GM12878 (cell line): ENCODE results near the gene WDFY4. TPM values are rescaled to one million over a fixed set of nuclear protein-coding genes. Genes with fewer than 3 reads are reported as not detected.
A peak's percentile ranks its signal among the peaks of the same experiment; 100 is the strongest.

Experiments used
- ATAC-seq: fragments of 200-7000 bp; cut with Tn5 transposase; 3 replicates; pipeline ENCODE4 v1.9.1; 2020; ENCODE audit warnings: mild to moderate bottlenecking, moderate library complexity
- BruUV-seq: library from RNA; stranded (reverse); fragments of 400-500 nt; replicated peaks from 2 replicates; lab custom pipeline; 2021; lab: Mats Ljungman, UMichigan
- CTCF ChIA-PET: fragments of 300-600 bp; sonication (Branson Sonifier 250); formaldehyde crosslinking; extraction: SDS; loops from one replicate; lab custom pipeline; 2021; ENCODE audit warnings: inconsistent platforms; lab: Yijun Ruan, JAX
- POLR2A ChIA-PET: fragments of 350-600 bp; formaldehyde crosslinking; extraction: SDS; loops from one replicate; lab custom pipeline; 2021; ENCODE audit warnings: inconsistent platforms; lab: Charles Lee
- RAD21 ChIA-PET: fragments of 300-600 bp; sonication (Branson Sonifier 250); formaldehyde crosslinking; loops from one replicate; lab custom pipeline; 2023; ENCODE audit warnings: antibody characterized with exemption; ENCODE audit not compliant: unreplicated experiment; lab: Charles Lee
- SMC1A ChIA-PET: fragments of 300-600 bp; sonication (Branson Sonifier 250); formaldehyde crosslinking; loops from one replicate; lab custom pipeline; 2023; ENCODE audit not compliant: unreplicated experiment, uncharacterized antibody; lab: Charles Lee
- DNase-seq: peaks from one replicate; pipeline ENCODE4 v3.0.0-alpha.2; 2011; ENCODE audit warnings: low read depth, low spot score
- FAIRE-seq: peaks from 3 replicates; lab custom pipeline; 2011; peaks lifted over from hg19 to GRCh38; lab: Jason Lieb, UNC
- H2AFZ ChIP-seq: 2 replicates; pipeline ENCODE4 v1.6.0; 2011; ENCODE audit warnings: low read depth, low read length, control low read depth; ENCODE audit not compliant: control insufficient read depth
- H3K27ac ChIP-seq: 2 replicates; pipeline ENCODE4 v1.5.1; 2011; ENCODE audit warnings: control low read depth; ENCODE audit not compliant: control insufficient read depth, insufficient read depth
- H3K27me3 ChIP-seq, 2 experiments: replicated peaks in 1 of 2; 2 replicates each; pipeline versions ENCODE4 v1.6.0 to v1.6.1; 2011; ENCODE audit warnings: low read length in 1 of 2; ENCODE audit not compliant: control insufficient read depth in 2 of 2, insufficient read depth in 2 of 2
- H3K36me3 ChIP-seq, 2 experiments: 2 replicates each; pipeline ENCODE4 v1.5.1; 2011; ENCODE audit warnings: low read length in 1 of 2; ENCODE audit not compliant: control insufficient read depth in 2 of 2, insufficient read depth in 2 of 2
- H3K4me1 ChIP-seq: 2 replicates; pipeline ENCODE4 v1.6.1; 2011; ENCODE audit warnings: mild to moderate bottlenecking, low read length, moderate library complexity, mixed read lengths; ENCODE audit not compliant: control insufficient read depth, insufficient read depth
- H3K4me2 ChIP-seq: 2 replicates; pipeline ENCODE4 v1.6.0; 2011; ENCODE audit warnings: control low read depth; ENCODE audit not compliant: control insufficient read depth, insufficient read depth
- H3K4me3 ChIP-seq: fragments of 200-600 bp; sonication (generic); 2 replicates; pipeline ENCODE4 v1.5.1; 2016
- H3K79me2 ChIP-seq: 2 replicates; pipeline ENCODE4 v1.6.0; 2011; ENCODE audit warnings: low read length; ENCODE audit not compliant: control insufficient read depth, insufficient read depth
- H3K9ac ChIP-seq: 2 replicates; pipeline ENCODE4 v1.8.0; 2011; ENCODE audit warnings: low read length, control low read depth, mixed read lengths; ENCODE audit not compliant: control insufficient read depth, insufficient read depth
- H3K9me3 ChIP-seq: replicated peaks from 3 replicates; pipeline ENCODE4 v1.5.1; 2011; ENCODE audit warnings: mild to moderate bottlenecking, low read length; ENCODE audit not compliant: control insufficient read depth, insufficient read depth
- H4K20me1 ChIP-seq: 2 replicates; pipeline ENCODE4 v1.6.0; 2011; ENCODE audit not compliant: control insufficient read depth, insufficient read depth
- BHLHE40 ChIP-seq, 2 experiments: fragments of 450-650 bp in 1 of 2; IDR thresholded peaks; 2 replicates each; pipeline ENCODE4 v1.6.1; 2011 to 2017; ENCODE audit warnings: low read depth in 2 of 2, borderline replicate concordance in 1 of 2, improper control_type of control experiment in 1 of 2, low read length in 1 of 2, mild to moderate bottlenecking in 1 of 2
- CBX5 ChIP-seq: sonication (generic); IDR thresholded peaks from 2 replicates; pipeline ENCODE4 v1.6.1; 2016; ENCODE audit warnings: low read depth, moderate library complexity, mild to moderate bottlenecking, inconsistent platforms
- CHD4 ChIP-seq: fragments of 200-600 bp; sonication (generic); IDR thresholded peaks from 2 replicates; pipeline ENCODE4 v1.6.1; 2016; ENCODE audit warnings: mild to moderate bottlenecking
- DPF2 ChIP-seq: fragments of 450-650 bp; IDR thresholded peaks from 2 replicates; pipeline ENCODE4 v1.6.1; 2017; ENCODE audit warnings: mild to moderate bottlenecking
- ELK1 ChIP-seq: IDR thresholded peaks from 2 replicates; pipeline ENCODE4 v1.6.1; 2012; ENCODE audit warnings: low read depth, low read length, improper control_type of control experiment
- EZH2 ChIP-seq: IDR thresholded peaks from 2 replicates; pipeline ENCODE4 v1.6.1; 2012; ENCODE audit warnings: low read depth, mild to moderate bottlenecking, control low read depth, inconsistent platforms, low read length, borderline replicate concordance; ENCODE audit not compliant: control insufficient read depth
- MEF2A ChIP-seq: IDR thresholded peaks from 2 replicates; pipeline ENCODE4 v1.6.1; 2011; ENCODE audit warnings: low read depth, mild to moderate bottlenecking, low read length, moderate library complexity; ENCODE audit not compliant: insufficient read depth
- NR2F1 ChIP-seq: fragments of 450-650 bp; conservative IDR thresholded peaks from 2 replicates; pipeline ENCODE4 v1.6.1; 2017; ENCODE audit warnings: mild to moderate bottlenecking
- SIN3A ChIP-seq: IDR thresholded peaks from 2 replicates; pipeline ENCODE4 v1.6.1; 2012; ENCODE audit warnings: low read depth, low read length, improper control_type of control experiment
- STAT1 ChIP-seq: fragments of 450-650 bp; conservative IDR thresholded peaks from 2 replicates; pipeline ENCODE4 v1.6.1; 2014; ENCODE audit warnings: antibody characterized with exemption, mild to moderate bottlenecking
- SUZ12 ChIP-seq: fragments of 200-600 bp; sonication (generic); IDR thresholded peaks from one replicate; pipeline ENCODE4 v1.6.1; 2018; ENCODE audit warnings: antibody characterized with exemption, mild to moderate bottlenecking; ENCODE audit not compliant: unreplicated experiment
- TCF12 ChIP-seq: IDR thresholded peaks from 2 replicates; pipeline ENCODE4 v1.6.1; 2011; ENCODE audit warnings: low read depth, mild to moderate bottlenecking, low read length
- USF1 ChIP-seq: IDR thresholded peaks from 2 replicates; pipeline ENCODE4 v1.6.1; 2011; ENCODE audit warnings: borderline replicate concordance, low read depth, mild to moderate bottlenecking, moderate library complexity, mixed read lengths, low read length; ENCODE audit not compliant: insufficient read depth; ENCODE audit errors: extremely low read length
- WGBS: methylation state at CpG from one replicate; pipeline ENCODE4 v1.1.6; 2016; ENCODE audit warnings: low lambda C conversion rate; ENCODE audit not compliant: insufficient replicate concordance, insufficient coverage; ENCODE audit errors: missing lambda C conversion rate; 5-methylcytosine and 5-hydroxymethylcytosine counted together
- in situ Hi-C: fragments of 300-500 bp; cut with MboI; formaldehyde crosslinking; loops from 9 replicates; pipeline ENCODE4 v1.14.3; 2018; ENCODE audit warnings: mixed read lengths
- intact Hi-C: fragments of 100-400 bp; cut with micrococcal nuclease; formaldehyde crosslinking; loops from one replicate; pipeline ENCODE4 v1.14.2; 2022; ENCODE audit not compliant: unreplicated experiment
- polyA plus RNA-seq, 11 experiments: library from polyadenylated mRNA; depleted of rRNA in 4 of 11; unstranded in 6 of 11; stranded (reverse) in 5 of 11; fragments of >200 nt; fragmentation: Nextera tagmentation in 4 of 11; fragmentation: Illumina TruSeq in 1 of 11; extraction: Ambion mirVana in 4 of 11; extraction: Trizol in 1 of 11; gene quantifications; 1 replicate in 1 of 11; 2 replicates in 10 of 11; pipeline versions ENCODE4 v1.2.1 to v1.2.3, GENCODE V29; 2011 to 2016; ENCODE audit warnings: inconsistent platforms in 2 of 11, missing spikeins in 2 of 11, low read depth in 1 of 11
- total RNA-seq, 4 experiments: library from RNA; depleted of rRNA in 3 of 4; stranded (reverse); fragments of >200 nt in 3 of 4; fragmentation: Illumina TruSeq in 1 of 4; extraction: Trizol in 1 of 4; gene quantifications; 2 replicates each; pipeline versions ENCODE4 v1.2.1 to v1.2.3, GENCODE V29; 2013 to 2021

The WDFY4 gene
- total and polyA plus RNA-seq, 10 of the 15 experiments (the other 5 are each of a cell fraction or from before 2014, with no cell fraction given), result 13.5 to 132 (median 47.3) TPM

- no TSS peak for BruUV-seq
- ChIA-PET CTCF (interaction anchor here (1.0 to 13.6 kb wide), 6 partner anchors 12 to 100 kb away, joined by 3 to 664 read pairs (median 5); partner anchors contain the start of gene ARHGAP22), RAD21 (interaction anchor here (0.9 to 15.3 kb wide), 5 partner anchors 37 to 286 kb away, joined by 3 to 383 read pairs (median 3); partner anchors contain the start of gene ARHGAP22), POLR2A (interaction anchor here (1.1 kb wide), 1 partner anchor 43 kb away, joined by 6 read pairs; no protein-coding TSS in a partner anchor), SMC1A (interaction anchor here (0.6 to 15.1 kb wide), 13 partner anchors 8 to 289 kb away, joined by 3 to 298 read pairs (median 3); partner anchors contain the start of gene ARHGAP22)
- Histone ChIP-seq H3K27me3 (no peaks in the 10 kb centered on the region), H3K4me2 (peak overlapping the region; percentile 4; the same call in 1 of the 2 replicates), H3K4me3 (no peak overlapping the region), H3K79me2 (peaks cover 2% of the 10 kb centered on the region), H3K27ac (no peak overlapping the region)
- intact Hi-C loops (loop anchor here (1.0 kb wide), 1 partner anchor 44 kb away; no protein-coding TSS in a partner anchor), in situ Hi-C loops (no loop called here)
- peak; percentile 24 for ATAC-seq
- DNase-seq, result no peak
- 34% methylated on average over 4 of the region's 4 CpGs for WGBS
- no peak for TF ChIP-seq EZH2
- no peak for TF ChIP-seq DPF2
- TF ChIP-seq BHLHE40 (IDR thresholded peaks at IDR 0.05; ENCODE audit: borderline replicate concordance in 1 of 2, low read depth in 2 of 2, low read length in 1 of 2), result no peak
- no peak for TF ChIP-seq MEF2A
- TF ChIP-seq SUZ12, result no peak
- no peak for TF ChIP-seq CHD4
- no peak for TF ChIP-seq SIN3A
- TF ChIP-seq STAT1, result no peak
- peak; percentile 88 for TF ChIP-seq NR2F1
- no peak for TF ChIP-seq ELK1
- peak; percentile 47; the same call in 1 of the 2 replicates for TF ChIP-seq TCF12
- no peak for TF ChIP-seq USF1
- no peak for TF ChIP-seq CBX5
- TF ChIP-seq, all 136 proteins: peak for 2
- Histone ChIP-seq H2AFZ (no peak overlapping the region), H4K20me1 (no peaks in the 10 kb centered on the region), H3K4me1 (peaks cover 11% of the 10 kb centered on the region), H3K36me3 (no peaks in the 10 kb centered on the region), H3K9ac (no peak overlapping the region), H3K9me3 (no peaks in the 10 kb centered on the region)
- FAIRE-seq, result peak; percentile 13
Observed at GRCh38 chr10:48651839-48652238, 32.8 kb upstream of the WDFY4 start.
